GM19463 (cell line): ENCODE data around the gene NPHP1.
"Not testable (repeated sequence)": the region's sequence is repeated elsewhere in the genome, so short reads cannot be mapped to it uniquely, and the experiment has no call there.

ENCODE experiments used
- ATAC-seq: cut with Tn5 transposase; IDR thresholded peaks from one replicate; pipeline ENCODE4 v1.9.1; 2021; ENCODE audit warnings: mild to moderate bottlenecking, moderate library complexity; ENCODE audit not compliant: unreplicated experiment

NPHP1 gene

GRCh38 chr2:110105183-110105582 lies 99.6 kb downstream of the NPHP1 start:
- ATAC-seq: no peak

- ATAC-seq: no peak
Observed at GRCh38 chr2:110104025-110104771, 100.6 kb downstream of the NPHP1 start.

GRCh38 chr2:110103061-110103961 lies 101.5 kb downstream of the NPHP1 start:
- ATAC-seq: no peak

GRCh38 chr2:110101901-110102803 lies 102.7 kb downstream of the NPHP1 start:
- ATAC-seq: no peak

- ATAC-seq: no peak
Observed at GRCh38 chr2:110101280-110101844, 103.5 kb downstream of the NPHP1 start.

- ATAC-seq: not testable (repeated sequence)
Observed at GRCh38 chr2:110100880-110101279, 103.9 kb downstream of the NPHP1 start.

- ATAC-seq: no peak
Observed at GRCh38 chr2:110100480-110100879, 104.3 kb downstream of the NPHP1 start.

GRCh38 chr2:110099471-110100225 lies 105.2 kb downstream of the NPHP1 start:
- ATAC-seq: no peak

GRCh38 chr2:110099038-110099425 lies 105.8 kb downstream of the NPHP1 start:
- ATAC-seq: no peak

GRCh38 chr2:110097506-110098220 lies 107.2 kb downstream of the NPHP1 start:
- ATAC-seq: no peak

GRCh38 chr2:110095994-110096633 lies 108.7 kb downstream of the NPHP1 start:
- no peak for ATAC-seq

- not testable (repeated sequence) for ATAC-seq
Observed at GRCh38 chr2:110094884-110095534, 109.8 kb downstream of the NPHP1 start.

GRCh38 chr2:110093924-110094323 lies 110.9 kb downstream of the NPHP1 start:
- not testable (repeated sequence) for ATAC-seq

- ATAC-seq: not testable (repeated sequence)
Observed at GRCh38 chr2:110090164-110090563, 114.6 kb downstream of the NPHP1 start.

- not testable (repeated sequence) for ATAC-seq
Observed at GRCh38 chr2:110083757-110084156, 121.1 kb downstream of the NPHP1 start.

GRCh38 chr2:110083162-110083561 lies 121.7 kb downstream of the NPHP1 start:
- not testable (repeated sequence) for ATAC-seq

- not testable (repeated sequence) for ATAC-seq
Observed at GRCh38 chr2:110078104-110078503, 126.7 kb downstream of the NPHP1 start.

GRCh38 chr2:110075896-110076295 lies 128.9 kb downstream of the NPHP1 start:
- not testable (repeated sequence) for ATAC-seq
